CD14-positive monocyte (primary cell): Measurements from ENCODE around the gene C16orf92. TPM values are rescaled to one million over a fixed set of nuclear protein-coding genes. Genes with fewer than 3 reads are reported as not detected.

Experiments
- DNase-seq, 3 donors: peaks; one replicate each; pipeline ENCODE4 v3.0.0-alpha.2; 2011 to 2022
- H2AFZ ChIP-seq: 2 replicates; pipeline ENCODE4 v1.6.0; 2012; ENCODE audit warnings: mild to moderate bottlenecking, low read depth, low read length, inconsistent platforms; ENCODE audit not compliant: insufficient read depth, poor library complexity, severe bottlenecking
- H3K27ac ChIP-seq, 2 donors: 1 replicate in 1 of 2; 2 replicates in 1 of 2; pipeline ENCODE4 v1.5.1; 2012 to 2013; ENCODE audit warnings: low read length in 2 of 2, control low read depth in 1 of 2, inconsistent platforms in 1 of 2, low read depth in 1 of 2, mild to moderate bottlenecking in 1 of 2
- H3K27me3 ChIP-seq, 2 donors: one replicate each; pipeline versions ENCODE4 v1.6.0 to v1.6.1; 2011 to 2013; ENCODE audit warnings: low read length in 2 of 2; ENCODE audit not compliant: control insufficient read depth in 2 of 2, insufficient read depth in 2 of 2
- H3K36me3 ChIP-seq, 2 donors: replicated peaks in 1 of 2; 1 replicate in 1 of 2; 2 replicates in 1 of 2; pipeline versions ENCODE4 v1.5.1 to v1.6.1; 2012 to 2013; ENCODE audit warnings: low read length in 2 of 2, control low read depth in 1 of 2, inconsistent platforms in 1 of 2, mild to moderate bottlenecking in 1 of 2; ENCODE audit not compliant: insufficient read depth in 2 of 2, control insufficient read depth in 1 of 2
- H3K4me1 ChIP-seq, 2 donors: 1 replicate in 1 of 2; 2 replicates in 1 of 2; pipeline versions ENCODE4 v1.5.1 to v1.6.1; 2012 to 2013; ENCODE audit warnings: low read length in 2 of 2, control low read depth in 1 of 2, inconsistent platforms in 1 of 2, mild to moderate bottlenecking in 1 of 2, moderate library complexity in 1 of 2; ENCODE audit not compliant: insufficient read depth in 2 of 2, control insufficient read depth in 1 of 2
- H3K4me2 ChIP-seq: replicated peaks from 2 replicates; pipeline ENCODE3; 2012; ENCODE audit warnings: low read length, moderate library complexity, mild to moderate bottlenecking; ENCODE audit not compliant: poor library complexity, severe bottlenecking; ENCODE audit errors: extremely low read depth
- H3K4me3 ChIP-seq, 3 experiments: fragments of 200-600 bp in 1 of 3; sonication (generic) in 1 of 3; replicated peaks in 1 of 3; 1 replicate in 2 of 3; 2 replicates in 1 of 3; pipeline ENCODE4 v1.5.1; 2011 to 2013; ENCODE audit warnings: low read length in 3 of 3, mild to moderate bottlenecking in 3 of 3, control low read depth in 2 of 3, low read depth in 2 of 3, inconsistent platforms in 1 of 3, moderate library complexity in 1 of 3
- H3K79me2 ChIP-seq: 2 replicates; pipeline ENCODE4 v1.6.0; 2012; ENCODE audit warnings: mild to moderate bottlenecking, control low read depth, inconsistent platforms, low read length, moderate library complexity; ENCODE audit not compliant: insufficient read depth
- H3K9ac ChIP-seq: 2 replicates; pipeline ENCODE4 v1.6.0; 2017; ENCODE audit warnings: low read length, mild to moderate bottlenecking; ENCODE audit not compliant: insufficient read depth, poor library complexity, severe bottlenecking
- H3K9me3 ChIP-seq, 2 donors: replicated peaks in 1 of 2; 1 replicate in 1 of 2; 2 replicates in 1 of 2; pipeline versions ENCODE4 v1.5.1 to v1.6.1; 2012 to 2013; ENCODE audit warnings: low read length in 2 of 2, control low read depth in 1 of 2; ENCODE audit not compliant: control insufficient read depth in 1 of 2, insufficient read depth in 1 of 2
- H4K20me1 ChIP-seq: 2 replicates; pipeline ENCODE4 v1.6.0; 2012; ENCODE audit warnings: mild to moderate bottlenecking, low read length, control low read depth, moderate library complexity; ENCODE audit not compliant: insufficient read depth
- H3K27ac Mint-ChIP-seq, 7 donors: one replicate each; pipeline ENCODE4 v1.8.0; 2020; ENCODE audit warnings: mild to moderate bottlenecking in 7 of 7, mixed read lengths in 7 of 7, moderate library complexity in 6 of 7, inconsistent platforms in 2 of 7
- H3K27me3 Mint-ChIP-seq, 3 donors: one replicate each; pipeline ENCODE4 v1.8.0; 2021 to 2022; ENCODE audit warnings: low read depth in 3 of 3, mild to moderate bottlenecking in 3 of 3, mixed read lengths in 3 of 3, moderate library complexity in 3 of 3, inconsistent platforms in 1 of 3
- H3K36me3 Mint-ChIP-seq, 2 donors: one replicate each; pipeline ENCODE4 v1.8.0; 2020; ENCODE audit warnings: mixed read lengths in 2 of 2, inconsistent platforms in 1 of 2, mild to moderate bottlenecking in 1 of 2
- H3K4me1 Mint-ChIP-seq: one replicate; pipeline ENCODE4 v1.8.0; 2020; ENCODE audit warnings: mild to moderate bottlenecking, mixed read lengths
- H3K4me3 Mint-ChIP-seq, 2 donors: one replicate each; pipeline ENCODE4 v1.8.0; 2020; ENCODE audit warnings: mild to moderate bottlenecking in 2 of 2, mixed read lengths in 2 of 2, moderate library complexity in 1 of 2
- H3K9me3 Mint-ChIP-seq, 7 donors: one replicate each; pipeline ENCODE4 v1.8.0; 2020 to 2022; ENCODE audit warnings: mixed read lengths in 7 of 7, mild to moderate bottlenecking in 6 of 7, moderate library complexity in 6 of 7, inconsistent platforms in 2 of 7
- WGBS: methylation state at CpG from one replicate; pipeline ENCODE4 v1.1.5; 2013; ENCODE audit warnings: missing lambda C conversion rate; ENCODE audit not compliant: insufficient coverage; 5-methylcytosine and 5-hydroxymethylcytosine counted together
- intact Hi-C, 2 donors: fragments of 100-400 bp; cut with micrococcal nuclease; formaldehyde crosslinking; loops; one replicate each; pipeline versions ENCODE4 v1.15.0 to v1.15.1; 2023
- polyA plus RNA-seq, 3 donors: library from polyadenylated mRNA; depleted of rRNA in 1 of 3; unstranded in 2 of 3; stranded (reverse) in 1 of 3; fragments of 300-500 nt in 2 of 3; fragments of >200 nt in 1 of 3; fragmentation: Illumina TruSeq in 2 of 3; gene quantifications; 1 replicate in 2 of 3; 2 replicates in 1 of 3; pipeline ENCODE4 v1.2.3, GENCODE V29; 2012 to 2021
- TF ChIP-seq, protein P1 (sequence below): fragments of 200-600 bp; IDR thresholded peaks from one replicate; pipeline ENCODE4 v1.8.0; 2022; ENCODE audit warnings: antibody characterized with exemption, mild to moderate bottlenecking

Gene C16orf92
- polyA plus RNA-seq, 3 donors = not detected

DNA sequence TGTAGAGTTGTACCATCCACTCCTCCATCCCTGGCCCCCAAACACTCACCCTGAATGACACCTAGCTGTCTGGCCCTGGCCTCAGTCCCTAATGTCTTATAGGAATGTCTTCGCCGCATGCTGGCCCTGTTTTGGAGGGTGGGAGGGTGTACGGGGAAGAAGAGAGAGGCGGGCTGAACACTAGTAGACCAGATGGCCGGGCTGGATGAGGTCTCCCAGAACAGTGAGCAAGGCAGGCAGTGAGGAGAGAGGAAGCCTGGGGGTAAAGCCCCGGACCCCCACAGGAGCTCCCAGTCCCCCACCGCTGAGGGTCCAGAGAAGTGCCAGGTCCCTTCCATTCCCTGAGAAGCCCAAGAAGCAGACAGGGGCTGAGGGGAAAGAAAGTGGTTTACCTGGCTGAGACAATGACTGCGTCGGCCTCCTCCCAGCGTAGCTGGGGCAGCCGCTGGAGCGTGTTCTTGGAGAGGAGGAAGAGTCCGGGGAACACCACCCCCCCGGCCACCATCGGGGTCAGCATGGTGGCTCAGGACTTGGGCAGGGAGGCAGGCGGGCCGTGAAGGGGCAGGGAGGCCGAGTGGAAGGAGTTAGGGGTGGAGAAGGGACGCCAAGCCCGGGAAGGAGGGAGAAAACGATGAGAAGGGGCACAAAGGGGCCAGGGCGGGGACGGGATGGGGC, 7.2 kb downstream of the C16orf92 start:
- Mint-ChIP-seq H3K27me3 (peaks cover 50 to 84% (median 68%) of the 10 kb centered on the region in 3 donors), H3K4me3 (peak overlapping the region in 1 of 2 donors; percentile 77), H3K36me3 (no peaks in the 10 kb centered on the region), H3K4me1 (peaks cover 3% of the 10 kb centered on the region), H3K9me3 (peaks cover 0 to 8% (median 5%) of the 10 kb centered on the region in 7 donors), H3K27ac (no peak overlapping the region)
- no peak for DNase-seq
- Histone ChIP-seq H3K4me2 (no peak overlapping the region), H3K27ac (no peak overlapping the region), H3K4me3 (no peak overlapping the region), H3K79me2 (no peaks in the 10 kb centered on the region), H3K9ac (no peak overlapping the region), H4K20me1 (no peaks in the 10 kb centered on the region), H3K9me3 (peaks cover 0 to 6% of the 10 kb centered on the region in 2 donors), H3K4me1 (peaks cover 0 to 4% of the 10 kb centered on the region in 2 donors), H2AFZ (no peak overlapping the region), H3K27me3 (peaks cover 30 to 59% of the 10 kb centered on the region in 2 donors), H3K36me3 (no peaks in the 10 kb centered on the region)
- 19% methylated on average over 12 of the region's 23 CpGs for WGBS
- TF ChIP-seq, protein P1, sequence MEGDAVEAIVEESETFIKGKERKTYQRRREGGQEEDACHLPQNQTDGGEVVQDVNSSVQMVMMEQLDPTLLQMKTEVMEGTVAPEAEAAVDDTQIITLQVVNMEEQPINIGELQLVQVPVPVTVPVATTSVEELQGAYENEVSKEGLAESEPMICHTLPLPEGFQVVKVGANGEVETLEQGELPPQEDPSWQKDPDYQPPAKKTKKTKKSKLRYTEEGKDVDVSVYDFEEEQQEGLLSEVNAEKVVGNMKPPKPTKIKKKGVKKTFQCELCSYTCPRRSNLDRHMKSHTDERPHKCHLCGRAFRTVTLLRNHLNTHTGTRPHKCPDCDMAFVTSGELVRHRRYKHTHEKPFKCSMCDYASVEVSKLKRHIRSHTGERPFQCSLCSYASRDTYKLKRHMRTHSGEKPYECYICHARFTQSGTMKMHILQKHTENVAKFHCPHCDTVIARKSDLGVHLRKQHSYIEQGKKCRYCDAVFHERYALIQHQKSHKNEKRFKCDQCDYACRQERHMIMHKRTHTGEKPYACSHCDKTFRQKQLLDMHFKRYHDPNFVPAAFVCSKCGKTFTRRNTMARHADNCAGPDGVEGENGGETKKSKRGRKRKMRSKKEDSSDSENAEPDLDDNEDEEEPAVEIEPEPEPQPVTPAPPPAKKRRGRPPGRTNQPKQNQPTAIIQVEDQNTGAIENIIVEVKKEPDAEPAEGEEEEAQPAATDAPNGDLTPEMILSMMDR = no peak
- intact Hi-C loops = no loop called here

DNA sequence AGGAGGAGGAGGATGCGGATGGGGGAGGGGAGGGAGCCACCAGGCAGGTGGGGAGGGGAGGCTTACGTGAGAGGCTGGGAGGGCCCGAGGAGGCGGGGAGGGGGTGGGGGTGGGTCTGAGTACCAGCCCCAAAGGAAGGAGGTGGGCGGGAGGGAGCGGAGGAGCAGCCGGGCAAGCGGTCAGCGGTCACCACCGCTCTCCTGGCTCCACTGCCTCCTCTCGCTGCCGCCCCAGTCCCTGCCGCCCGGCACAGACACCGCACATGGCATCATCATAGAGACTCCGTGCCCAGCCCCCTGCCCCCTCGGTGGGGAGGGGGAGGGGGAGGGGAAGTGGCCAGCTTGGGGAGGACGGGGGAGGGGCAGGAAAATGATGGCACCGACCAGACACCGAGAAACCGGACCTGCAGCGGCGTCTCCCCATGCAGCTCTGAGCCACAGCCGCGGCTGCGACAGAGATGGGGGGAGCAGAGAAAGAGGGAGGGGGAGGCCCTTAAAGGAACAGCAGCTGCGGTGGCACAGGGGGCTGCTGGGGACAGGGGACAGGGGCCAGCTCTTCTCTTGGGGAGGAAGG, 7.9 kb downstream of the C16orf92 start, which contains the start of gene TLCD3B:
TLCD3B (minus strand) TSS at position 431 of the 573 bp plus-strand sequence. CDS start 744 bp downstream, outside the sequence.
- peaks cover 0 to 8% (median 5%) of the 10 kb centered on the region in 7 donors for H3K9me3 Mint-ChIP-seq

More for the DNA sequence above, 7.9 kb downstream of the C16orf92 start, which contains the start of gene TLCD3B:
- under 1% methylated on average over 16 of the region's 27 CpGs for WGBS
- Mint-ChIP-seq H3K4me1 (peaks cover 3% of the 10 kb centered on the region), H3K4me3 (peak within 1 kb of the TSS in 1 of 2 donors; percentile 86), H3K27me3 (peaks cover 54 to 89% (median 70%) of the 10 kb centered on the region in 3 donors), H3K36me3 (no peaks in the 10 kb centered on the region), H3K27ac (no peak within 1 kb of the TSS)
- Histone ChIP-seq H3K36me3 (no peaks in the 10 kb centered on the region), H3K79me2 (no peaks in the 10 kb centered on the region), H3K9ac (no peak within 1 kb of the TSS), H3K4me1 (peaks cover 0 to 4% of the 10 kb centered on the region in 2 donors), H3K9me3 (peaks cover 0 to 6% of the 10 kb centered on the region in 2 donors), H3K27ac (no peak within 1 kb of the TSS), H2AFZ (no peak within 1 kb of the TSS), H4K20me1 (no peaks in the 10 kb centered on the region), H3K4me2 (no peak within 1 kb of the TSS), H3K4me3 (no peak within 1 kb of the TSS), H3K27me3 (peaks cover 30 to 59% of the 10 kb centered on the region in 2 donors)
- intact Hi-C loops = no loop called here
- DNase-seq = peak in 1 of 3 donors; percentile 5
- TF ChIP-seq, protein P1 = no peak
